Tongue (tissue), 2 donors: Measurements from ENCODE around the gene TYRP1. TPM values are rescaled to one million over a fixed set of nuclear protein-coding genes. Genes with fewer than 3 reads are reported as not detected.

Experiments
- DNase-seq: peaks from one replicate; pipeline ENCODE4 v3.0.0-alpha.2; 2015
- total RNA-seq: library from RNA; depleted of rRNA; stranded (reverse); fragments of >200 nt; gene quantifications from one replicate; pipeline ENCODE4 v1.2.3, GENCODE V29; 2014

Gene TYRP1
- total RNA-seq, 1 donor from 2014 or later = 0.92 TPM

DNA sequence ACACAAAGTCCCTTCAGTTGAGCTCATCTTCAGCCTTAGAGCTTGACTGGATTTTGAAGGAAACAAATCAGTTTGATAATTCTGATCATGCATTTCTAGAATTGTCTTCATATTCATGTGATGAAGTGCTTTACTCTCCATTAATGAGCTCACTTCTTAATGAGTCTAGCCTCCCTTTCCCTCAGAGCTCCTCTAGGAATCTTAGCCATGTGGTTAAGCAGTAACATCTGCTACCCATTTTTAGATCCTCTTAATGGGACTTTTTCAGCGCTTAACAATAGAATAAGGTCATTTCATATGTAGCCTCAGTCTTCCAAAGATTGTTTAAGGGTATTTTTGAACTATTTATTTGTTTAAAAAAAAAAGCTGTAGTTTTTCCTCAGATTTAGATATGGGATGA, 44.7 kb downstream of the TYRP1 start:
- DNase-seq = peak; percentile 21

DNA sequence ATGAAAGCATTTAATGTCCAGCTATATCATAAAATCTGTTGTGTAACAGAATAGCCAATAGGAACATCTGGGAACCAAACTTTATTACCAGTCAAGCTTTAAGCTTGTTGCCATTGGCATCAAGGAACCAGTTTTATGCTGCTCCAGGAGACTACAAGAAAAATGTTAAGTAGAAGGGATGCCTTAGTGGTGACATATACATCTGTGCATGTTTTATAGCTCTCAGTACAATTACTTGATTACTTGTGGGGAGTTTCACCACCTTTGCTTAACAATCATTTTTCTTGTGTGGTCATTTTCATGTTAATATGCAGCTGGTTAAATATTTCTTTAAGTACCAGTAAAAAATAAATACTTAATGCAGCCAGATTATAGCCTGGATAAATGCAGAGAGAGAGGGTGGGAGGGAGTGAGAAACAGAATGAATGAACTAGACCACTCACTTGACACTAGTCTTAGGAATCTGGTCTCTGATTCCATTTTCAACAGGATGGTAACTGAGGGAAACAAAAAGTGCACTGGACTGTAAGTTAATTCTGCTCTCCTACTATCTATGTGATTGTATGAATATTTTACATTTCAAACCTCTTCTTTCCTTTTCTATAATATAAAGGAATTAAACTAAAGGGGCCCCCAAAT, 45.9 kb downstream of the TYRP1 start:
- no peak for DNase-seq

DNA sequence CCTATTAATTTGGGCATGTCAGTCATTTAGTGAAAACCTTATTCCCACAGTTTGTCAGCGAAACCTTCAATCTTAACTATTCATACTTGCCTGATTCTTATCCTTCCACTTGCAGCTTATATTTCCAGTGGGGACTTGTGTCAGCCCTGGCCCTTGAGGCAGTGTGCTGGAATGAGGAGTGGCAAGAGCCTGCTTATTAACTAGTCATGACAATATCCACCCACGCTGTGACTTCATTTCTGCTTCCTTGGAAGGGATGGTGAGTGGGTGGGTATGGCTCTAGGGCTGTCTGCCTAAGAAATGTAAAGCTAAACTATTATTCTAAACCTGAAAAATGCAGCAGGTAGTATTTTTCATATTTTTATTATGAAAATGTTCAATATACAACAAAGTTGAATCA, 47.7 kb downstream of the TYRP1 start:
- DNase-seq = no peak

DNA sequence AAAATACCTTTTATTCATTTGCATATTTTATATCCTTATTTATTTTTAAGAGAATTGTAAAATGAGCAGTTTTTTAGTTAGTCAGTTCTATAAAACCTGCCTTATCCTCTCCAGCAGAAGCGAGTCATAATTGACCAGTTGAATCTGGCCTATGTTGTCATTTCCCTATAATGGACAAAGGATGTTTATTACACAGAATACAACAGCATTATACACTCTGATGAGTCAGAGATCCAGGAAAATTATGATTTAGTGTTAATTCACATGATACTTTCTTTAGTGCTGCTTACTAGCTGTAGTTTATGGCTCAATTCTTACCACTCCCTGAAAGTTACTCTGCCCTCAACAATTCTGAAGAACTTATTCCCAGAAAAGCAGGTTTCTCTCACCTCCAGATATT, 54.8 kb downstream of the TYRP1 start:
- DNase-seq = no peak

DNA sequence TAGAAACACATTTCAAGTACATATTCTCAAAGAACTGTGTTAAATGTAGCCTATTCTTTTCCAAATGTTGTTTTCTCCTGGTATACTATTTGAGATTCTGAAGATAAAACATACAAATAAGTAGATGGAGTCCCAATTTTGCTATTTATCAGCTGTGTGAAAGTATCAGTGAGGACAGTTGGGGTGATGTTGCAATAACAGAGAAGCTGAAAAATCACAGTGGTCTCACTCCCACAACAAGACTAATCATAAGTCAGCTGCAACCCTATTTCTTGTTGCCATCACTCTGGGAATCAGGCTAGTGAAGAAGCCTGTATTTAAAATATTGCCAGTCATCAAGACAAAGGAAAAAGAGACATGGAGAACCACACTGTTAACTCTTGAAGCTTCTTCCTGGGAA, 55.8 kb downstream of the TYRP1 start:
- DNase-seq = no peak

DNA sequence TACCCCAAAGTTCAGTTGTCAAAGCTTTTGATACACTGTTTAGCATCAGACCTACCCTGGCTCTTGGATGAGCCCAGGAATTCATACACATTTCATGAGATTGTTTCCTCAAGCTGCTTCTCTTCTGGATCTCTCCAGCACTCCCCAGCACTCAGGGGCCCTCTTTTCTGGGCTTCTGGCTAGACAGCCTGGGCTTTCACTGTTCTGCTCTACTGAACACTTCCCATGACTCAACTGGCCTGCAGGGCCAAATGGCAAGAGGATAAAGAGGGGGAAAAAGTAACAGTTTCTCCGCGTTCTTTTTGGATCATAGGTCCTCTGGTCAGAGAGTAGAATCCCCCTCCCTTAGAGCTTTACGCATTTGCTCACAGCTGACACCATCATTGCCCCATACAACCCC, 60.7 kb downstream of the TYRP1 start:
- DNase-seq = no peak

DNA sequence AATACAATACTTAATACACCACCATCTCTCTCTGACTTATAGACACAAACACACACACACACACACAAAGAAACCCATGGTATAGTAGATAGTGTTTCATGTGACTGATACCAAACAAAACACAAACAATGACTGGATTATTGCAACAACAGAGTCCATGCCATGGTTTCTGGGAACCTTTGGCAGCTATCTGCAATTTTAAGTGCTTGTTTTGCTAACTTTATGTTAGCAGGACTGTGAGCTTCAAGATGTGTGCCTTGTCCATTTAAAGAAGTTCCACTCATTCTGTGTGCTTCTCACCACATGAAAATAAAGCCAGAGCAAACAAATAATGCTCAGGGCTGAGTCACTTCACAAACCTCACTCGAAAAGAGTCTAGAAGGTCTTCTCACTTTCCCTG, 66.6 kb downstream of the TYRP1 start:
- no peak for DNase-seq

Other genes starting within 250 kb of the TYRP1 start
- 7.2 TPM for gene LURAP1L, start 81.6 kb downstream of the TYRP1 start, total RNA-seq